ENCODE results near the gene CHP1. TPM values are rescaled to one million over a fixed set of nuclear protein-coding genes. Genes with fewer than 3 reads are reported as not detected.
"Not testable (repeated sequence)": the region's sequence is repeated elsewhere in the genome, so short reads cannot be mapped to it uniquely, and the experiment has no call there.

Gene CHP1
- total RNA-seq, 2 donors from 2014 or later = 61.0 to 87.9 TPM

GRCh38 chr15:41219381-41219780 lies 11.7 kb upstream of the CHP1 start:
- intact Hi-C loops (cut with DNase I) = no loop called here
- Histone ChIP-seq H3K9me3 (no peaks in the 10 kb centered on the region), H3K36me3 (replicated peaks in 1 of 2; ENCODE audit: insufficient read depth in 1 of 2, low read depth in 2 of 2) (no peaks in the 10 kb centered on the region), H3K27me3 (peaks cover 0 to 5% of the 10 kb centered on the region in 2 donors), H3K27ac (no peak overlapping the region), H3K4me1 (no peaks in the 10 kb centered on the region), H3K4me3 (no peak overlapping the region)
- DNase-seq (no peak), ATAC-seq (no peak)
- 53 to 58% methylated on average over 3 of the region's 3 CpGs for WGBS, 2 donors
- TF ChIP-seq POLR2A (IDR thresholded peaks at IDR 0.05) = no peak
- no peak for TF ChIP-seq CTCF (IDR thresholded peaks at IDR 0.05)

- WGBS, 2 donors = 29 to 34% methylated on average over 10 of the region's 10 CpGs
- Histone ChIP-seq H3K27ac (peak overlapping the region in 3 of 4 donors; percentile 83 to 99 (median 98)), H3K4me1 (peaks cover 28% of the 10 kb centered on the region), H3K27me3 (no peaks in the 10 kb centered on the region), H3K9me3 (no peaks in the 10 kb centered on the region), H3K4me3 (no peak overlapping the region), H3K36me3 (replicated peaks in 1 of 2; ENCODE audit: insufficient read depth in 1 of 2, low read depth in 2 of 2) (no peaks in the 10 kb centered on the region)
- intact Hi-C loops (cut with DNase I) = no loop called here
- ATAC-seq (no peak), DNase-seq (no peak)
- TF ChIP-seq CTCF (IDR thresholded peaks at IDR 0.05) = no peak
- TF ChIP-seq POLR2A (IDR thresholded peaks at IDR 0.05) = no peak
These were observed 771 bp upstream of the CHP1 start for GRCh38 chr15:41230345-41230649.

GRCh38 chr15:41231422-41232226 lies 556 bp downstream of the CHP1 start:
- Histone ChIP-seq H3K4me3 (peak overlapping the region; percentile 56 to 67), H3K4me1 (peaks cover 28% of the 10 kb centered on the region)

GRCh38 chr15:41233367-41233771 lies 2.3 kb downstream of the CHP1 start:
- no peaks in the 10 kb centered on the region for H3K9me3 ChIP-seq
- intact Hi-C loops (cut with DNase I) = no loop called here
- no peak for ATAC-seq

More at GRCh38 chr15:41231422-41232226, 556 bp downstream of the CHP1 start:
- Histone ChIP-seq H3K9me3 (no peaks in the 10 kb centered on the region), H3K27ac (peak overlapping the region; percentile 83 to 99 (median 90)), H3K36me3 (replicated peaks in 1 of 2; ENCODE audit: insufficient read depth in 1 of 2, low read depth in 2 of 2) (no peaks in the 10 kb centered on the region), H3K27me3 (no peaks in the 10 kb centered on the region)
- ATAC-seq (no peak), DNase-seq (no peak)
- TF ChIP-seq CTCF (IDR thresholded peaks at IDR 0.05) (no peak), POLR2A (IDR thresholded peaks at IDR 0.05) (peak in 1 of 3 donors; percentile 84)
- intact Hi-C loops (cut with DNase I) = no loop called here
- WGBS, 2 donors = 1 to 2% methylated on average over 24 to 28 of the region's 28 CpGs

GRCh38 chr15:41235228-41235627 lies 4.2 kb downstream of the CHP1 start:
- H3K9me3 ChIP-seq; H3K27ac ChIP-seq; intact Hi-C loops (cut with DNase I); H3K27me3 ChIP-seq; H3K36me3 ChIP-seq (replicated peaks in 1 of 2; ENCODE audit: insufficient read depth in 1 of 2, low read depth in 2 of 2); ATAC-seq; DNase-seq; H3K4me3 ChIP-seq: not testable (repeated sequence)
- 95 to 96% methylated on average over 5 of the region's 5 CpGs for WGBS, 2 donors
- H3K4me1 ChIP-seq = peaks cover 31% of the 10 kb centered on the region

More at GRCh38 chr15:41233367-41233771, 2.3 kb downstream of the CHP1 start:
- Histone ChIP-seq H3K4me3 (no peak overlapping the region), H3K27me3 (no peaks in the 10 kb centered on the region), H3K27ac (no peak overlapping the region), H3K36me3 (replicated peaks in 1 of 2; ENCODE audit: insufficient read depth in 1 of 2, low read depth in 2 of 2) (no peaks in the 10 kb centered on the region), H3K4me1 (peaks cover 28% of the 10 kb centered on the region)
- WGBS, 2 donors = 52 to 67% methylated on average over 1 of the region's 1 CpG
- no peak for DNase-seq
- TF ChIP-seq POLR2A (IDR thresholded peaks at IDR 0.05) (no peak), CTCF (IDR thresholded peaks at IDR 0.05) (no peak)

Measured in body of pancreas (tissue), 4 donors.